Astrocyte (in vitro differentiated cells and primary cell): ENCODE data around the gene EPS8. TPM values are rescaled to one million over a fixed set of nuclear protein-coding genes. Genes with fewer than 3 reads are reported as not detected.

Source experiments
- DNase-seq: peaks from one replicate; pipeline ENCODE4 v3.0.0-alpha.2; 2010; ENCODE audit warnings: low read depth
- FAIRE-seq: peaks from 2 replicates; lab custom pipeline; 2011; peaks lifted over from hg19 to GRCh38; lab: Jason Lieb, UNC
- H2AFZ ChIP-seq: 2 replicates; pipeline ENCODE4 v1.6.0; 2012; ENCODE audit warnings: low read depth, low read length, inconsistent platforms
- H3K27ac ChIP-seq: 2 replicates; pipeline ENCODE4 v1.5.1; 2011; ENCODE audit warnings: low read depth, low read length, inconsistent platforms
- H3K27me3 ChIP-seq: 2 replicates; pipeline ENCODE4 v1.6.0; 2011; ENCODE audit warnings: low read length, inconsistent platforms; ENCODE audit not compliant: insufficient read depth
- H3K36me3 ChIP-seq: 2 replicates; pipeline ENCODE4 v1.5.1; 2011; ENCODE audit warnings: low read length, inconsistent platforms; ENCODE audit not compliant: insufficient read depth
- H3K4me1 ChIP-seq: 2 replicates; pipeline ENCODE4 v1.5.1; 2011; ENCODE audit warnings: low read length, inconsistent platforms; ENCODE audit not compliant: insufficient read depth
- H3K4me2 ChIP-seq: 2 replicates; pipeline ENCODE4 v1.6.0; 2012; ENCODE audit warnings: low read length, inconsistent platforms
- H3K4me3 ChIP-seq: 2 replicates; pipeline ENCODE4 v1.5.1; 2011; ENCODE audit warnings: low read depth, mild to moderate bottlenecking, low read length, inconsistent platforms; ENCODE audit not compliant: insufficient read depth
- H3K79me2 ChIP-seq: 2 replicates; pipeline ENCODE4 v1.6.0; 2012; ENCODE audit warnings: mild to moderate bottlenecking, low read length, inconsistent platforms; ENCODE audit not compliant: insufficient read depth
- H3K9ac ChIP-seq: 2 replicates; pipeline ENCODE4 v1.6.0; 2012; ENCODE audit warnings: mild to moderate bottlenecking, low read length, inconsistent platforms
- H3K9me3 ChIP-seq: 2 replicates; pipeline ENCODE4 v1.5.1; 2012; ENCODE audit warnings: low read depth, mild to moderate bottlenecking, low read length, inconsistent platforms; ENCODE audit not compliant: insufficient read depth
- H4K20me1 ChIP-seq: 2 replicates; pipeline ENCODE4 v1.6.0; 2012; ENCODE audit warnings: low read length, inconsistent platforms; ENCODE audit not compliant: insufficient read depth
- H3K27ac Mint-ChIP-seq: one replicate; pipeline ENCODE4 v1.8.0; 2021; ENCODE audit warnings: mild to moderate bottlenecking, mixed read lengths; ENCODE audit not compliant: unreplicated experiment
- H3K27me3 Mint-ChIP-seq: one replicate; pipeline ENCODE4 v1.8.0; 2021; ENCODE audit warnings: low read depth, mixed read lengths; ENCODE audit not compliant: unreplicated experiment
- H3K36me3 Mint-ChIP-seq: one replicate; pipeline ENCODE4 v1.8.0; 2021; ENCODE audit warnings: low read depth, mixed read lengths; ENCODE audit not compliant: unreplicated experiment
- H3K4me1 Mint-ChIP-seq: one replicate; pipeline ENCODE4 v1.8.0; 2021; ENCODE audit warnings: low read depth, mixed read lengths; ENCODE audit not compliant: unreplicated experiment
- H3K4me3 Mint-ChIP-seq: one replicate; pipeline ENCODE4 v1.8.0; 2021; ENCODE audit warnings: mild to moderate bottlenecking, moderate library complexity, mixed read lengths; ENCODE audit not compliant: unreplicated experiment
- H3K9me3 Mint-ChIP-seq: one replicate; pipeline ENCODE4 v1.8.0; 2021; ENCODE audit warnings: mild to moderate bottlenecking, mixed read lengths; ENCODE audit not compliant: unreplicated experiment
- CTCF ChIP-seq: IDR thresholded peaks from 2 replicates; pipeline ENCODE4 v1.5.1; 2011; ENCODE audit warnings: low read depth, mild to moderate bottlenecking, inconsistent platforms, low read length, moderate library complexity; ENCODE audit not compliant: insufficient read depth
- EZH2 ChIP-seq: IDR thresholded peaks from 2 replicates; pipeline ENCODE4 v1.6.1; 2012; ENCODE audit warnings: mild to moderate bottlenecking, low read length, inconsistent platforms; ENCODE audit not compliant: insufficient read depth
- total RNA-seq: library from RNA; stranded (reverse); gene quantifications from 2 replicates; pipeline ENCODE4 v1.2.1, GENCODE V29; 2021

Gene EPS8
- total RNA-seq, 1 donor from 2014 or later = 31.8 TPM

- Histone ChIP-seq H4K20me1 (no peaks in the 10 kb centered on the region), H3K27ac (no peak overlapping the region), H3K9ac (no peak overlapping the region), H3K9me3 (no peaks in the 10 kb centered on the region), H3K36me3 (no peaks in the 10 kb centered on the region), H3K27me3 (no peaks in the 10 kb centered on the region), H3K4me2 (no peak overlapping the region), H3K4me3 (no peak overlapping the region), H3K79me2 (peaks cover 88% of the 10 kb centered on the region), H3K4me1 (peaks cover 4% of the 10 kb centered on the region), H2AFZ (no peak overlapping the region)
- TF ChIP-seq CTCF (no peak), EZH2 (no peak)
- Mint-ChIP-seq H3K4me3 (no peak overlapping the region), H3K9me3 (no peaks in the 10 kb centered on the region), H3K27me3 (no peaks in the 10 kb centered on the region), H3K36me3 (no peaks in the 10 kb centered on the region), H3K4me1 (peaks cover 13% of the 10 kb centered on the region), H3K27ac (no peak overlapping the region)
- DNase-seq (no peak), FAIRE-seq (no peak)
Observed at GRCh38 chr12:15714256-15714655, 74.9 kb downstream of the EPS8 start.

GRCh38 chr12:15712823-15713660 lies 76.1 kb downstream of the EPS8 start:
- no peak overlapping the region for H3K9ac ChIP-seq
- H4K20me1 ChIP-seq = no peaks in the 10 kb centered on the region
- Mint-ChIP-seq H3K4me1 (peaks cover 17% of the 10 kb centered on the region), H3K4me3 (no peak overlapping the region), H3K27me3 (no peaks in the 10 kb centered on the region), H3K27ac (no peak overlapping the region), H3K9me3 (no peaks in the 10 kb centered on the region), H3K36me3 (no peaks in the 10 kb centered on the region)
- no peak overlapping the region for H3K4me2 ChIP-seq
- no peaks in the 10 kb centered on the region for H3K27me3 ChIP-seq
- TF ChIP-seq EZH2 = no peak
- no peak for TF ChIP-seq CTCF
- DNase-seq (no peak), FAIRE-seq (no peak)
- H3K27ac ChIP-seq = no peak overlapping the region
- peaks cover 87% of the 10 kb centered on the region for H3K79me2 ChIP-seq
- no peak overlapping the region for H2AFZ ChIP-seq
- no peaks in the 10 kb centered on the region for H3K36me3 ChIP-seq
- no peak overlapping the region for H3K4me3 ChIP-seq
- H3K4me1 ChIP-seq = no peaks in the 10 kb centered on the region
- H3K9me3 ChIP-seq = no peaks in the 10 kb centered on the region

- no peak for DNase-seq
- Histone ChIP-seq H3K4me2 (no peak overlapping the region), H3K4me3 (no peak overlapping the region), H3K9ac (no peak overlapping the region), H3K27ac (no peak overlapping the region), H3K4me1 (no peaks in the 10 kb centered on the region), H3K36me3 (no peaks in the 10 kb centered on the region), H3K79me2 (peaks cover 89% of the 10 kb centered on the region), H3K9me3 (no peaks in the 10 kb centered on the region), H3K27me3 (no peaks in the 10 kb centered on the region), H2AFZ (no peak overlapping the region), H4K20me1 (no peaks in the 10 kb centered on the region)
- H3K4me1 Mint-ChIP-seq = peaks cover 17% of the 10 kb centered on the region
- H3K27me3 Mint-ChIP-seq = no peaks in the 10 kb centered on the region
- TF ChIP-seq CTCF (no peak), EZH2 (no peak)
- H3K9me3 Mint-ChIP-seq = no peaks in the 10 kb centered on the region
- H3K4me3 Mint-ChIP-seq = no peak overlapping the region
- no peaks in the 10 kb centered on the region for H3K36me3 Mint-ChIP-seq
- H3K27ac Mint-ChIP-seq = no peak overlapping the region
- no peak for FAIRE-seq
Observed at GRCh38 chr12:15712160-15712559, 77.0 kb downstream of the EPS8 start.
